GM12872 (cell line): ENCODE results near the gene SCGB1D1.

Source experiments
- CTCF ChIP-seq: IDR thresholded peaks from 3 replicates; pipeline ENCODE4 v1.5.1; 2011; ENCODE audit warnings: low read depth, mild to moderate bottlenecking, low read length, moderate library complexity; ENCODE audit not compliant: insufficient read depth

Gene SCGB1D1

GRCh38 chr11:62186195-62186594, 3.8 kb upstream of the SCGB1D1 start:
- TF ChIP-seq CTCF: no peak

GRCh38 chr11:62193952-62194351, 3.9 kb downstream of the SCGB1D1 start:
- no peak for TF ChIP-seq CTCF

- TF ChIP-seq CTCF: peak; percentile 29; the same call in 1 of the 3 replicates
These were observed 5.9 kb downstream of the SCGB1D1 start for GRCh38 chr11:62195945-62196344.

GRCh38 chr11:62201376-62201775, 11.4 kb downstream of the SCGB1D1 start:
- no peak for TF ChIP-seq CTCF

GRCh38 chr11:62202910-62203309, 12.9 kb downstream of the SCGB1D1 start:
- no peak for TF ChIP-seq CTCF

GRCh38 chr11:62204430-62204829, 14.4 kb downstream of the SCGB1D1 start:
- no peak for TF ChIP-seq CTCF

- no peak for TF ChIP-seq CTCF
These were observed 15.4 kb downstream of the SCGB1D1 start for GRCh38 chr11:62205441-62205840.

- no peak for TF ChIP-seq CTCF
These were observed 18.7 kb downstream of the SCGB1D1 start for GRCh38 chr11:62208785-62209144.
